ENCODE measurements around the gene ECT2.
"Not testable (repeated sequence)": the region's sequence is repeated elsewhere in the genome, so short reads cannot be mapped to it uniquely, and the experiment has no call there.

ECT2 gene

DNA sequence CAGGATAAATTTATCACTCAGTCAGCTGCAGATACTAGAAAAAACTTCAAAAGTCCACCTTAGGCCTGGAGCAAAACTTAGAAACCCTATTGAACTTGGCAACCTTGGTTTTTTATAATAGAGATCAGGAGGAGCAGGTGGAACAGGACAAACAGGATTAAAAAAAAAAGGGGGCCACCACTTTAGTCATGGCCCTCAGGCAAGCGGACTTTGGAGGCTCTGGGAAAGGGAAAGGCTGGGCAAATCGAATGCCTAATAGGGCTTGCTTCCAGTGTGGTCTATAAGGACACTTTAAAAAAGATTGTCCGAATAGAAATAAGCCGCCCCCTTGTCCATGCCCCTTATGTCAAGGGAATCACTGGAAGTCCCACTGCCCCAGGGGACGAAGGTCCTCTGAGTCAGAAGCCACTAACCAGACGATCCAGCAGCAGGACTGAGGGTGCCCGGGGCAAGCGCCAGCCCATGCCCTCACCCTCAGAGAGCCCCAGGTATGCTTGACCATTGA lies 27.9 kb upstream of the ECT2 start:
- not testable (repeated sequence) for H3K4me3 ChIP-seq (ENCODE audit: low read length); DNase-seq (ENCODE audit: low read depth, low spot score)

DNA sequence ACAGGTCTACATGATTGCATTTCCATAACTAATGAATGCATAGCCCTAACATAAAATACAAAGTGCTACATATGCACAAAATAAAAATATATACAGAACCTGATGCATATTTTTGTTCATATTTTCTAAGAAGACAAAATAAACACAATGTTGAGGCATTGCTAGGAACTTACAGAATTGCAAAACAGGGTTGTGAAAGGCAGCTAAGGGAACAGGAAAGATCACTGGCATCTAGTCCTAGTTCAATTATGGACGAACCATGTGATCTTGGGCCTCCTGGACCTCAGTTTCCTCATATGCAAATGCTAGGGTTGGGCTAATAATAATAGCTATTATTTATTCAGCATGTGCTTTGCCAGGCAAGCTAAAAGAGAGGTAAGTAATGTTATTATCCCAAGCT lies 24.1 kb upstream of the ECT2 start:
- no peak for DNase-seq (ENCODE audit: low read depth, low spot score)

DNA sequence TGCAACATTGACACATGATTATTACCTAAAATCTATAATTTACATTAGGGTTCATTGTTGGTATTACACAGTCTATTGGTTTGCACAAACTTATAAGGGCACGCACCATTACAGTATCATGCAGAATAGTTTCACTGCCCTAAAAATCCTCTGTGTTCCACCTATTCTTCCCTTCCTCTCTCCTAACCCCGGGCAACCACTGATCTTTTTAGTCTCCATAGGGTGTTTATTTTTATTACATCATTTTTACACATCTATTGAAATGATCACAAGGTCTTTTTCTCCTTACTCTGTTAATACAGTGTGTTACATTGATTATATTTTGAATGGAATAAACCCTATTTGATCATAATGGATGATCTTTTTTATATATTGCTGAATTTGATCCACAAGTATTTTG lies 15.5 kb upstream of the ECT2 start:
- DNase-seq (ENCODE audit: low read depth, low spot score): no peak
- H3K4me3 ChIP-seq (ENCODE audit: low read length): no peak overlapping the region

More for the DNA sequence above, 24.1 kb upstream of the ECT2 start:
- H3K4me3 ChIP-seq (ENCODE audit: low read length): no peak overlapping the region

DNA sequence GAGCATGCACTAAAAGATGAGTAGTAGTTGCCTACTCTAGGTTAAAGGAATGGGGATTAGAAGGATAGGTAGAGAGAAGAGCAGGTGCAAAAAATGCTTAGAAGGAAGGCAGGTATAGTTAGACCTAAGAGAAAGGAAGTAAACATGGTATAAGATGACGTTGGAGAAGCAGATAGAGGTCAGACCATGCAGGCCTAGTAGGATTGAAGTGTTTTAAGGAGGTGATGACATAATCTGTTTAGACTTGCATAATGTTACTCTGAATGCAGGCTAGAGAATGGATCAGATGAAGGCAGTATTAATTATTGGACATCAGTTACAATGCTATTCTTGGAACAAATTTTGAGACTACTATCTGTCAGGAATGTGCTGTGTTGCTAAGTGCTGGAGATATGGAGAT lies 11.1 kb upstream of the ECT2 start:
- H3K4me3 ChIP-seq (ENCODE audit: low read length): no peak overlapping the region
- no peak for DNase-seq (ENCODE audit: low read depth, low spot score)

DNA sequence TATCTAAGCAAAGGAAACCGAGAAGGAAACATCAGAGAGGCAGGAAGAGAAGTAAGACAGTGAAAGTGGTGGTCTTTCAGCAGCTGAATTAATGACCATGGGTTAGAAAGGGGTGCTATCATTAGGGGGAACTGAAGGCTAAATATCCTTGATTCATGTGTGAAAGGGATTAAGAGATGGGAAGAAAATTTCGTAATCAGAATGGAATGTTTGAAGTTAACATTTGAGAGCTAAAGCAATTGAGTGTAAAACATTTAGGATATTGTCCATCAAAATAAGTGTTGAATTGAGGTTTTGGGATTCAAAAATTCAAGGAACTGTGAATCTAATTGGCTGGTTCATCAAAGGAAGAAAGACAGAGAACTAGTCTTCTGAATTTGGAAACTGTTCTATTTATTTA lies 4.1 kb upstream of the ECT2 start:
- H3K4me3 ChIP-seq (ENCODE audit: low read length): no peak overlapping the region
- DNase-seq (ENCODE audit: low read depth, low spot score): no peak

DNA sequence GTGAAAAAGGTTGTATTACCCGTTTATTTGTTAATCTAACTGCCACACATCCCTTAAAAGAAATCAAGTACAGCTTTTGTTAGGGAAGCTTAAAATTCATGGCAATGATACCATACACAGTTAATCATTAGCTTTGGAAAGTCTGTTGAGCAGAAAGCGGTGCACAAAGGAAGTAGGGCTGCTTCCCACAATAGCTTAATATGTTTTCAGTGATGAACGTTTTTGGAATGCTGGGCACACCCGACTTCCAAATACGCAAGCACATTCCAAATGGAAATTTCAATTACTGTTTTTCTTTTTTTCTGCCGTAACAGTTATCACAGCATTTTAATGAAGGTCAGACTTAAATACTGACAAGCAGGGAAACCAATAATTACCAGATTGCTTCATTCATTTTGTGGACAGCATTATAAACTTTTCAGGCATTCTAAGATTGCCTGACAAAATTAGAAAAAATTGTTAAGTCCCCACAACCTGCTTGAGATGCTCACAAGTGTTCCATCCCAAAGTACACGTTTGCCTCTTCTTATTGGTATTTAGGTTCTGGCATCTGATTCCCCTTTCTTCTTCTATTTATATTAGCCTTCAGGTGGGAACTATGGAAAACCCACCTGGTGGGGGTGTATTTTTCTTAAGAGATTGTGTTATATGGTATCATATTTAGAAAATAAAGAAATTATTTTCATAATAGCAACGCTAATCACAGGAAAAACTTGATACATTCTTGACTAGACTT lies 1.1 kb upstream of the ECT2 start:
- DNase-seq (ENCODE audit: low read depth, low spot score): no peak
- no peak overlapping the region for H3K4me3 ChIP-seq (ENCODE audit: low read length)

DNA sequence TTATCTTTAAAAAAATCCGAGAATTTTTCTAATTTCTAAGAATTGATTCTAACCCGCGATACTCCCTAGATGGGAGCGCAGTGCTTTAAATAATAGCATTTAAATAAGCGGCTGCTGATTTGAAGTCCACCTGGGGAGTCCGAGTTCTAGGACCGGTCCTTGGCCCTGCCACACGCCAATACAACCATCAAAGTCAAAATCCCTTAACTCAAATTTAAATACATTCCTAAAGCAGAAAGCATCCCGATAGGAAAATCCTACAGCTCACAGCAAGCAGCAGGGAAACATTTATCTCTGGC lies 508 bp upstream of the ECT2 start:
- peak overlapping the region; percentile 89 for H3K4me3 ChIP-seq (ENCODE audit: low read length)
- no peak for DNase-seq (ENCODE audit: low read depth, low spot score)

DNA sequence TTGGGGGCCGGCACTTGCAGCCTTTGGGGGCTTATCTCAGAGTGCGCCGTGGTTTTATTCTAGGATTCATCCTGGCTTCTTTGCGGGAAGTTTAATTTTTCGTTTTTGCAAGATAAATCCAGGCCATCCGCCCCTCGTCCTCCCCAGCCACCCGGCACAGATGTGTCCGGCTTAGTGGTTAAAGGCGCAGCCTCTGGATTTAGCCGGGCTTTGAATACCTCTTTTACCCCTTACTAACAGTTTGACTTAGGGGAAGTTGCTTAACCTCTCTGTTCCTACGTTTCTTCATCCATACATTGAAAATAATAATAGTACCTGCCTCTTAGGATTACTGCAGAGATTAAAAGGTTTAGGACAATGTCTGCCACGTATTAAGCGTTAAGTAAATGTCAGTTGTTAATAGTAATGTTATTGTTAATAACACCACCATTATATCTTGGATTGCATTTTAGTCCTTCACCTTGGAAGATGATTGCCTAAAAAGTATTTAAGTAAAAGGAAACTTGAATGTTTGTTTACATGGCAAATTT lies 714 bp downstream of the ECT2 start:
- peak; percentile 14 for DNase-seq (ENCODE audit: low read depth, low spot score)
- H3K4me3 ChIP-seq (ENCODE audit: low read length): peak overlapping the region; percentile 89

DNA sequence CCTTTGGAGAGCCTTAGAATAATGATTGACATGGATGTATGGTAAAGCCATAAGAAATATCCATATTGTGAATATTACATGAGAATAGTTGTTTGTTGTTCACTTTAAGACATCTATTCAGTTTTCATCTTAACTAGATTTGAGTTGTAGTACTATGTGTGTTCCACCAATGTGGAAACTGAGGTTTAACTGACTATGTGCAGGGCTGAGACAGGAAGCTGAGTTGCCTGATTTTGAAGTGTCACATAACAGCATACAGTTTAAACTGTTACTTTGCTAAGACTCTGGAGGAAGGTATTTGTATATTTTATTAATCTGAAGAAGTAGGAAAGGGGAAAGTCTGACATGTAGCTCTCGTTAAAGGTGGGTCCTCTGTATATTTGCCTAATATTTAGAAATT lies 2.1 kb downstream of the ECT2 start:
- peak; percentile 73 for DNase-seq (ENCODE audit: low read depth, low spot score)

DNA sequence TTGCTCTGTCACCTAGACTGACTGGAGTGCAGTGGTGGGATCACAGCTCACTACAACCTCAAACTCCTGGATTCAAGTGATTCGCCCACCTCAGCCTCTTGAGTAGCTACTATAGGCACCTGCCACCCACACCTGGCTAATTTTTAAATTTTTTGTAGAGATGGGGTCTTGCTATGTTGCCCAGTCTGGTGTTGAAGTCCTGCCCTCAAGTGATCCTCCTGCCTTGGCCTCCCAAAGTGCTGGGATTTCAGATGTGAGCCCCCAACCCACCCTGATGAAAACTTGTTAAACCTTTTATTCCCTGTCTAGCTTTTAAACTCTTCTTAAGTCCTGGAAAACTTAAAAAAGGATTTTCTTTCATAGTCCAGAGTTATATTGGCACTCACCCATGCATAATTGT lies 2.6 kb downstream of the ECT2 start:
- H3K4me3 ChIP-seq (ENCODE audit: low read length): peak overlapping the region; percentile 89

More for the DNA sequence above, 2.1 kb downstream of the ECT2 start:
- peak overlapping the region; percentile 89 for H3K4me3 ChIP-seq (ENCODE audit: low read length)

DNA sequence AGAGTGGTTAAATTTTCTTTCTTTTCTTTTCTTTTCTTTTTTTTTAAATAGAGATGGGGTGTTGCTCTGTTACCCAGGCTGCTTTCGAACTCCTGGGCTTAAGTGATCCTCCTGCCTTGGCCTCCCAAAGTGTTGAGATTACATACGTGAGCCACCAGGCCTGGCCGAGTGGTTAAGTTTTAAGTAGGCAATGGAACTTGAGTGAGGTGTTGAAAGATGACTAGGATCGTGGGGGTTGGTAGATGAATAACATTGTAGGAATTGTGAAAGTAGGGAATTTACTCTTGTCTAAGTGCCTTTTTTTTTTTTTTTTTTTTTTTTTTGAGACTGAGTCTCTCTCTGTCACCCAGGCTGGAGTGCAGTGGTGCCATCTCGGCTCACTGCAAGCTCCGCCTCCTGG lies 9.9 kb downstream of the ECT2 start:
- not testable (repeated sequence) for DNase-seq (ENCODE audit: low read depth, low spot score); H3K4me3 ChIP-seq (ENCODE audit: low read length)

More for the DNA sequence above, 2.6 kb downstream of the ECT2 start:
- DNase-seq (ENCODE audit: low read depth, low spot score): no peak

DNA sequence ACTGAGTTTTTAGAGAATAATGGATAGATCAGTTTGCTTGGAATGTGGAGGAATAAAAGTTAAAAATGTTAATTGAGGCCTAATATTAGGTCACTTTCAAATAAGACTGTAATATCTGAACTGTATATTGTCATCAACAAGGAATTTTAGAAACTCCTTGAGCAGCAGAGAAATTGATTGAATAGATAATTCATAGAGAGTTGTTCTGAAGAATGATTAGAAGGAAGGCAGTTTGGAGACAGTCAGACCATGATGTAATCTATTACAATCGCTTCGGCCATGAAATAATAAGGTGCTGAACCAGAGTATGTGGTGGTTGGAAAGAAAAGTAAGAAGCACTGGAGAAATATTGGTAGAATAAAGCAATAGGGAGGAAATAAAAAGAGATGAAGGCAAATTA lies 15.7 kb downstream of the ECT2 start:
- no peak overlapping the region for H3K4me3 ChIP-seq (ENCODE audit: low read length)
- DNase-seq (ENCODE audit: low read depth, low spot score): no peak

DNA sequence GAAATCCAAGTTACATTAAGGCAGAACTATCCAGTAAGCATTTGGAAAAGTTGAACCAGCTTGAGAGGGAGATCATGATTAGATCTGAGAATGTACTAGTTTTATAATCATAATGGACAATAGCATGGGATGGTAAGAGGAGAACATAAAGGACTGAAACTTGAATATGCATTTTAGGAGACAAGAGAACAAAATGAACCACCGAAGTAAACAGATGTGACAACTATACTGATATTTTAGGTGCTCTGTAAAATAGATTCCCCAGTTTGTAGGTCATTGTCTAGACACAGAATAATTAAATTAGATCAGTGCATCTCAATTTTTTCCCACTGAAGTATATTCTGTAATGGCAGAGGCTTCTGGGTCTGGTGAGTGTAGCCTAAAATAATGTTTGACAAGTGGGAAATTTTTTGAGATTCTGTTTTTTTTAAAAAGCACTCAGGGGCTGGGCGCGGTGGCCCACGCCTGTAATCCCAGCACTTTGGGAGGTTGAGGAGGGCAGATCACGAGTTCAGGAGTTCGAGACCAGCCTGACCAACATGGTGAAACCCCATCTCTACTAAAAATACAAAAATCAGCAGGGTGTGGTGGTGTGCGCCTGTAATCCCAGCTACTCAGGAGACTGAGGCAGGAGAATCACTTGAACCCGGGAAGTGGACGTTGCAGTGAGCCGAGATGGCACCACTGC lies 16.3 kb downstream of the ECT2 start:
- no peak overlapping the region for H3K4me3 ChIP-seq (ENCODE audit: low read length)
- DNase-seq (ENCODE audit: low read depth, low spot score): no peak

DNA sequence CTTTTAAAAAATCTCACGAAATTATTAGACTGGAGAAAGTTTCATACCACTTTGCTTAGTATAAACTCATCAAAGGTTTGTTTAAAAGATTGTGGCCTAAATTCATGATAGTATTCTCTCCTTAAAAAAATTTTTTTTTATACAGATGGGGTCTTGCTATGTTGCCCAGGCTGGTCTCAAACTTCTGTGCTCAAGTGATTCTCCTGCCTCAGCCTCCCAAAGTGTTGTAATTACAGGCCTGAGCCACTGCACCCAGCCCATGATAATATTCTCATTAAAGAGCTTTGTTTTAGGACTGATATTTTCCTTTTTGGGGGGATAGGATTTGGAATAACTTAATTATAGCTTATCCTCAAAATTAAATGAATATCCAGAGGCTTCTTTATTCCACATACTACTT lies 19.9 kb downstream of the ECT2 start:
- DNase-seq (ENCODE audit: low read depth, low spot score): no peak
- no peak overlapping the region for H3K4me3 ChIP-seq (ENCODE audit: low read length)

DNA sequence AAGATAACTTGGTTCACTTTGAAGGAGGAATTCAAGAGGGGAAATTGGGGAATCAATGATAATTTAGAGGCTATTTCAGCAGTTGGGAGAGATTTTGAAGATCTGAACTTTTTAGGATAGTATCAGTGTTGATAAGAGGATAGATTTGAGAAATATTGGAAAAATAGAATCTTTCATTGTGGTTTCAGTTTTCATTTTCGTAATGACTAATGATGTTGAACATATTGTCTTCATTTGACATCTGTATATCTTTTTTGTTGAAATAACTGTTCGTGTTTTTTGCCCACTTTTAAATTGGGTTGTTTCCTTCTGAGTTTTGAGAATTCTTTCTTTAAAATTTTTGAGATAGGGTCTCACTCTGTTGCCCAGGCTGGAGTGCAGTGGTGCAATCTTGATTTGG lies 21.1 kb downstream of the ECT2 start:
- no peak overlapping the region for H3K4me3 ChIP-seq (ENCODE audit: low read length)
- DNase-seq (ENCODE audit: low read depth, low spot score): no peak

DNA sequence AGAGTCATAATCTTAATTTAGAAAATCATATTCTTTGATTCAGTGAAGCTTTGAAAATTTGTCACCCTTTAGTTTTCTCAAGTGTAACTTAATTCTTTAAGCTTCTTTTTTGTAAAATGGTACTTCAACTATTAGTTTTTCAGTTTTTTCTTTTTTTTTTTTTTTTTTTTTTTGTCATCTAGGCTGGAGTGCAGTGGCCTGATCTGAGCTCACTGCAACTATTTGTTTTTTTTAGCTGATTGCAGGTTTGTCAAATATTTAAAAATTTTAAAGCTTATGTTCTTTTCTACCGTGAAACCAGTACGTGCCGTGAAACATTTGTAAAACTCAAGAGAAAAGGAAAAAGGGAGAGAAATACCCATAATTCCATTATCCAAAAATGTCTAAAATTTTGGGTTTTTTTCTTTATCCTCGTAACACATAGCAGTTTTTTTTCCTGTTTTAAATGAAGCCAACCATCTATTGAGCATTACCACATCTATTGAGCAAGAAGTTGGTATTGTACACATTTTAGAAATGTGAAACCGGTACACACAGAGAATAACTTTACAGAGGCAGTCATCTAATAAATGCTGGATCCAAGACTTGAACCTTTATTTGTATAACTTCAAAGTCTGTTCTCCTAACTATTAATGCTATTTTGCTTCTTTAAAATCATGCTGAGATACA lies 25.7 kb downstream of the ECT2 start:
- no peak for DNase-seq (ENCODE audit: low read depth, low spot score)

DNA sequence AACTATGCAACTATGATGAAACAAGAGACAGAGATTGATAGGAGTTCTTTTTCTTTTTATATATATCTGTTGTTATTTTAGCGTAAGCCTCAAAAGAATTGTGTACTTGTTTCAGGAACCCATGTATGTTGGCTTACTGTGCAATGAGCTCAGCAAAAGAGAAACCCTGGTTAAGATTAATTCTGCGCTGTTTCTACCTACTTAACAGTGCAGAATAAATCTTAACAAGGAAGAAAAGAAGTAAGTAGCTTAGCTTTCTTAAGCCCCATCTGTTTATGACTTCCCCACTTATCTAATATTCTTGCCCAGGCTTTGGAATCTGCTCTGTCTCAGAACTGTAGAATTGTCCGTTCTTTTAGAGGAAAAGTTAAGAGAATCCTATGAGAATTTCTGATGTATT lies 27.4 kb downstream of the ECT2 start:
- DNase-seq (ENCODE audit: low read depth, low spot score): no peak
- no peak overlapping the region for H3K4me3 ChIP-seq (ENCODE audit: low read length)

More for the DNA sequence above, 25.7 kb downstream of the ECT2 start:
- H3K4me3 ChIP-seq (ENCODE audit: low read length): no peak overlapping the region

DNA sequence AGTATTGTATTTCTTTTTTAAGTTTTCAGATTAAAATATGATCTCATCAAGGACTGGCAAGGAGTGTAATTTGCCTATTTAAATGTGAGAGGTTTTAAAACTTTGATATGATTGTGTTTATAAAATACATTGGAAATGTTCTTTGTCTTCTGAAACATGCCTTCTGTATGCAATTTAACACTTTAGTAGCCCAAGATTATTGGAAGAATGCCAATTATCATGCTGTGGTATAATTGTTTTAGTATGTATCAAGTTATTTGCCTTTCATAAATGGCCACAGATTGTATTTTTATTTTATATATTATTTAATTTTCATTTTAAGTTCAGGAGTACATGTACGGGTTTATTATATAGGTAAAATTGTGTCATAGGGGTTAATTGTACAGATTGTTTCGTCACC lies 31.7 kb downstream of the ECT2 start:
- H3K4me3 ChIP-seq (ENCODE audit: low read length): no peak overlapping the region
- no peak for DNase-seq (ENCODE audit: low read depth, low spot score)

DNA sequence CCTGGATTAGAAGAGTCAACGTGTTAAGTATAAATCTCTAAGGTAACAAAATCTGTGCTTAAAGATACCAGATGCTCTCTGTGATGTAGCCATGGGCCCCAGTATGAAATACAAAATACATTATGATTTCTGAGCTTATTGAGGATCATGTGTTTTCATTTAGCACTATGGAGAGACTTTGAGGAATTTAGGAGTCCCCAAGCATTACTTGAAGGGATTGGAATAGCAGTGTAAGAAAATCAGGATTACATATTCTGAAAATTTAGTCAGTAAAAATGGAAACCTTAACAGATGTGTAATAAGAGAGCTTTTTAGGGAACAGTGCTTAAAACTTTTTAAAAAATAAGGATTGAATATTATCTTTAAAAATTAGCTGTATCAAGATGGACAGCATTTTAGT lies 35.5 kb downstream of the ECT2 start:
- no peak overlapping the region for H3K4me3 ChIP-seq (ENCODE audit: low read length)
- DNase-seq (ENCODE audit: low read depth, low spot score): no peak

DNA sequence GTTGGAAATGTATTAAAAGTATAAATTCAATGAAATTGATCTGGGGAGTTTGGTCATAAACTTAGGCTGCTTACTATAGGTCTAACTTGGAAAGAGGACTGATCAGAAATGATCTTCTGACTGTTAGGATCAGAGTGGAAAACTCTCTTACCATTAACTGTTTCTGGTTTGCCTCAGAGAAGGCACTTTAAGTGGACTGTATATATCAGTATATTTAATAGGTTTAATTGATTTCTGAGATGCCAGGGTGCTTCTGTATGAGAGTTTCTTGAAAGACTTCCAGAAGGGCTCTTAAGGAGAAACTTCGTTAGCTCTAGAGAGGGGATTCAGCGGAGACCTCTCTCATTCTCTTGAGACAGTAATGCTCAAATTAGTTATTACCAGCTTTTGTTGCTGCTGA lies 36.5 kb downstream of the ECT2 start:
- DNase-seq (ENCODE audit: low read depth, low spot score): no peak
- no peak overlapping the region for H3K4me3 ChIP-seq (ENCODE audit: low read length)

Data from Jurkat, Clone E6-1 (cell line).